ENCODE measurements around the gene MYL6. TPM values are rescaled to one million over a fixed set of nuclear protein-coding genes. Genes with fewer than 3 reads are reported as not detected.
"Not testable (repeated sequence)": the region's sequence is repeated elsewhere in the genome, so short reads cannot be mapped to it uniquely, and the experiment has no call there.

MYL6 gene
- total and polyA plus RNA-seq, 2 experiments from 2014 or later = 2,618 to 6,680 TPM

GRCh38 chr12:56189918-56190694 lies 31.9 kb downstream of the MYL6 start:
- Histone ChIP-seq H3K4me3 (peak overlapping the region; percentile 100), H3K4me1 (ENCODE audit: low read depth) (peaks cover 9% of the 10 kb centered on the region), H3K9me3 (ENCODE audit: low read depth) (no peaks in the 10 kb centered on the region), H3K27ac (peak overlapping the region; percentile 73), H3K27me3 (no peaks in the 10 kb centered on the region), H3K36me3 (peaks cover 7% of the 10 kb centered on the region)
- DNase-seq (ENCODE audit: low read depth in 1 of 2, low spot score in 1 of 2) = peak; percentile 81
- no peak for TF ChIP-seq CTCF (IDR thresholded peaks at IDR 0.05; ENCODE audit: low read depth, low read length)

- TF ChIP-seq CTCF (IDR thresholded peaks at IDR 0.05; ENCODE audit: low read depth, low read length) = no peak
- H3K27ac ChIP-seq = peak overlapping the region; percentile 46
- H3K36me3 ChIP-seq = peaks cover 6% of the 10 kb centered on the region
- H3K4me1 ChIP-seq (ENCODE audit: low read depth) = peaks cover 9% of the 10 kb centered on the region
- no peaks in the 10 kb centered on the region for H3K9me3 ChIP-seq (ENCODE audit: low read depth)
- peak overlapping the region; percentile 100 for H3K4me3 ChIP-seq
- DNase-seq (ENCODE audit: low read depth in 1 of 2, low spot score in 1 of 2) = peak in 1 of 2 donors; percentile 51
- no peaks in the 10 kb centered on the region for H3K27me3 ChIP-seq
These were observed 32.6 kb downstream of the MYL6 start for GRCh38 chr12:56190695-56191155.

GRCh38 chr12:56192582-56192981 lies 34.4 kb downstream of the MYL6 start:
- peaks cover 13% of the 10 kb centered on the region for H3K4me1 ChIP-seq (ENCODE audit: low read depth)
- no peak for TF ChIP-seq CTCF (IDR thresholded peaks at IDR 0.05; ENCODE audit: low read depth, low read length)

GRCh38 chr12:56193025-56193578 lies 34.9 kb downstream of the MYL6 start:
- Histone ChIP-seq H3K36me3 (no peaks in the 10 kb centered on the region), H3K27me3 (no peaks in the 10 kb centered on the region), H3K4me1 (ENCODE audit: low read depth) (peaks cover 8% of the 10 kb centered on the region), H3K27ac (peak overlapping the region; percentile 25), H3K4me3 (no peak overlapping the region), H3K9me3 (ENCODE audit: low read depth) (no peaks in the 10 kb centered on the region)
- TF ChIP-seq CTCF (IDR thresholded peaks at IDR 0.05; ENCODE audit: low read depth, low read length) = peak; percentile 73
- peak; percentile 90 to 92 for DNase-seq (ENCODE audit: low read depth in 1 of 2, low spot score in 1 of 2)

More at GRCh38 chr12:56192582-56192981, 34.4 kb downstream of the MYL6 start:
- H3K27ac ChIP-seq = no peak overlapping the region
- no peaks in the 10 kb centered on the region for H3K36me3 ChIP-seq
- no peaks in the 10 kb centered on the region for H3K27me3 ChIP-seq
- no peak overlapping the region for H3K4me3 ChIP-seq
- no peak for DNase-seq (ENCODE audit: low read depth in 1 of 2, low spot score in 1 of 2)
- no peaks in the 10 kb centered on the region for H3K9me3 ChIP-seq (ENCODE audit: low read depth)

GRCh38 chr12:56196818-56197550 lies 38.8 kb downstream of the MYL6 start:
- peak overlapping the region; percentile 73 for H3K27ac ChIP-seq
- H3K4me1 ChIP-seq (ENCODE audit: low read depth); H3K4me3 ChIP-seq; H3K9me3 ChIP-seq (ENCODE audit: low read depth); H3K36me3 ChIP-seq; H3K27me3 ChIP-seq: not testable (repeated sequence)
- DNase-seq (ENCODE audit: low read depth in 1 of 2, low spot score in 1 of 2) = peak in 1 of 2 donors; percentile 94
